Naive thymus-derived CD8-positive, alpha-beta T cell (primary cell): Measurements from ENCODE around the gene GNAT2. TPM values are rescaled to one million over a fixed set of nuclear protein-coding genes. Genes with fewer than 3 reads are reported as not detected.

ENCODE experiments used
- ATAC-seq, 2 donors: fragments of 150-1000 bp; cut with Tn5 transposase in 1 of 2; sonication (Bioruptor Pico), chemical (Tn5 transposase) in 1 of 2; 1 replicate in 1 of 2; 2 replicates in 1 of 2; pipeline ENCODE4 v1.10.0; 2021; ENCODE audit warnings: mild to moderate bottlenecking in 2 of 2, moderate library complexity in 2 of 2
- POLR2A ChIA-PET: fragments of 350-600 bp; sonication (Branson Sonifier 250); formaldehyde crosslinking; loops from one replicate; lab custom pipeline; 2021; ENCODE audit warnings: antibody characterized with exemption; lab: Charles Lee
- DNase-seq, 10 donors: peaks; one replicate each; pipeline versions ENCODE4 v3.0.0 to v3.0.0-alpha.2; 2020 to 2022
- H3K27ac Mint-ChIP-seq, 10 donors: one replicate each; pipeline ENCODE4 v1.8.0; 2020 to 2022; ENCODE audit warnings: mild to moderate bottlenecking in 10 of 10, mixed read lengths in 10 of 10, moderate library complexity in 4 of 10, inconsistent platforms in 1 of 10
- H3K27me3 Mint-ChIP-seq, 5 donors: one replicate each; pipeline ENCODE4 v1.8.0; 2021 to 2022; ENCODE audit warnings: mixed read lengths in 5 of 5
- H3K36me3 Mint-ChIP-seq, 3 donors: one replicate each; pipeline ENCODE4 v1.8.0; 2020 to 2022; ENCODE audit warnings: mixed read lengths in 3 of 3, mild to moderate bottlenecking in 2 of 3, inconsistent platforms in 1 of 3
- H3K4me1 Mint-ChIP-seq, 4 donors: one replicate each; pipeline ENCODE4 v1.8.0; 2021 to 2022; ENCODE audit warnings: mixed read lengths in 4 of 4
- H3K4me3 Mint-ChIP-seq, 10 donors: one replicate each; pipeline ENCODE4 v1.8.0; 2020 to 2022; ENCODE audit warnings: mild to moderate bottlenecking in 10 of 10, mixed read lengths in 10 of 10, moderate library complexity in 6 of 10, inconsistent platforms in 1 of 10
- H3K9me3 Mint-ChIP-seq, 9 donors: one replicate each; pipeline ENCODE4 v1.8.0; 2020 to 2022; ENCODE audit warnings: mixed read lengths in 9 of 9, mild to moderate bottlenecking in 3 of 9, inconsistent platforms in 1 of 9, moderate library complexity in 1 of 9
- polyA plus RNA-seq, 3 donors: library from polyadenylated mRNA; unstranded; fragments of 300-500 nt; fragmentation: Illumina TruSeq; gene quantifications; one replicate each; pipeline ENCODE4 v1.2.3, GENCODE V29; 2021
- total RNA-seq, 8 experiments: library from RNA in 2 of 8; stranded (reverse) in 2 of 8; gene quantifications; one replicate each; pipeline ENCODE4 v1.2.3 and lab custom pipeline; 2021 to 2026

Gene GNAT2
- total and polyA plus RNA-seq, 5 experiments from 2014 or later: not detected

DNA sequence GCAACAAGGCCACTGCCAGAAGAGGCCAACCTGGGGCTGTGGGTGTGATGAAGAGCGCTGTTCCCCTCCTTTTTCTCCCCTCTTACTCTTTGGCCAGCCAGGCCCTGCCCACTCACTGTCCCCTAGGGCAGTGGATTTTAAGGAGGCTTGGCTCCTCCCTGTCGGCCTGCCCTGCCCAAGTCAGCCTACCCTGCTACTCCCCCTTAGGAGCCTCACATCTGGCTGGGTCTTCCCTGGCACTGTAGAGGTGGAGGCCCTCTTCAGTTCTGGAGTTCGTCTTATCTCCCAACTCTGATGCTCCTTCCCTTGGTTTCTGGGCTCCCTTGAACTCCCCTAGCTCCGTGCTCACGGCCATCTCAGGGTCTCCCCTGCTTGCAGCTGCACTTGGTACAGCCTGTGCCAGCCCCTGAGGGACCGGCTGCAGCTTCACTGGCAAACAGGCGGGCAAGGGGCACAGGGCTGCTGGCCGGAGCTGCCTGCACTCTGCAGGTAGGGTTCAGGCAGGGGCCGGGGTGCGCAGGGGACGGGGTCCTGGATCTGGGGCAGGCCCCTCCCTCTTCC lies 4.3 kb upstream of the GNAT2 start:
- POLR2A ChIA-PET: interaction anchor here (1.0 to 2.7 kb wide), 4 partner anchors 64 to 151 kb away, joined by 3 to 8 read pairs (median 5); partner anchors contain the start of gene GNAI3
- Mint-ChIP-seq H3K27me3 (no peaks in the 10 kb centered on the region), H3K36me3 (peaks cover 0 to 26% (median 8%) of the 10 kb centered on the region in 3 donors), H3K27ac (peak overlapping the region; percentile 85 to 99 (median 98)), H3K4me1 (peaks cover 41 to 70% (median 55%) of the 10 kb centered on the region in 4 donors), H3K4me3 (peak overlapping the region; percentile 57 to 99 (median 96)), H3K9me3 (no peaks in the 10 kb centered on the region)
- no peak for DNase-seq
- no peak for ATAC-seq

DNA sequence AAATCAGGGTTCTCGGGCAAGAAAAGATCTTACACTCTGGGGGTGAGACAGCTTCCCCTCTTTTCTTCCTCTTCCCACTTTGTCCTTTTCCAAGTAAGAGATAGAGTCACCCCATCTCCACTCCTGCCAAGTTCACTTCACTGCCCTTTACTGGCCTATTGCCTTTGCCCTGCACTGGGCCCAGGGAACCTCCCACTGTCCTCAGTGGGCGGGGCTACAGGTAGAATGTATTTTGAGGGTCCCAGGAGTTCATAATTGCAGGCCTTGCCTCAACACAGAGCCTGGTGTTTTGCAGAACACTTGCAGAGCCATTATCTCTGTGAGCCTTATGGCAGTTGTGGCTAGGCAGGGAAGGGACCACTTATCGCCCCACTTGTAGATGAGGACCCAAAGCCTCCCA lies 3.5 kb upstream of the GNAT2 start:
- Mint-ChIP-seq H3K27me3 (no peaks in the 10 kb centered on the region), H3K36me3 (peaks cover 0 to 18% (median 8%) of the 10 kb centered on the region in 3 donors), H3K9me3 (no peaks in the 10 kb centered on the region), H3K4me3 (peak overlapping the region; percentile 17 to 99 (median 97)), H3K27ac (peak overlapping the region; percentile 90 to 99 (median 98)), H3K4me1 (peaks cover 43 to 75% (median 58%) of the 10 kb centered on the region in 4 donors)
- no peak for ATAC-seq
- no peak for DNase-seq
- POLR2A ChIA-PET: interaction anchor here (1.0 to 2.7 kb wide), 3 partner anchors 74 to 151 kb away, joined by 3 to 8 read pairs (median 7); partner anchors contain the start of gene GNAI3

DNA sequence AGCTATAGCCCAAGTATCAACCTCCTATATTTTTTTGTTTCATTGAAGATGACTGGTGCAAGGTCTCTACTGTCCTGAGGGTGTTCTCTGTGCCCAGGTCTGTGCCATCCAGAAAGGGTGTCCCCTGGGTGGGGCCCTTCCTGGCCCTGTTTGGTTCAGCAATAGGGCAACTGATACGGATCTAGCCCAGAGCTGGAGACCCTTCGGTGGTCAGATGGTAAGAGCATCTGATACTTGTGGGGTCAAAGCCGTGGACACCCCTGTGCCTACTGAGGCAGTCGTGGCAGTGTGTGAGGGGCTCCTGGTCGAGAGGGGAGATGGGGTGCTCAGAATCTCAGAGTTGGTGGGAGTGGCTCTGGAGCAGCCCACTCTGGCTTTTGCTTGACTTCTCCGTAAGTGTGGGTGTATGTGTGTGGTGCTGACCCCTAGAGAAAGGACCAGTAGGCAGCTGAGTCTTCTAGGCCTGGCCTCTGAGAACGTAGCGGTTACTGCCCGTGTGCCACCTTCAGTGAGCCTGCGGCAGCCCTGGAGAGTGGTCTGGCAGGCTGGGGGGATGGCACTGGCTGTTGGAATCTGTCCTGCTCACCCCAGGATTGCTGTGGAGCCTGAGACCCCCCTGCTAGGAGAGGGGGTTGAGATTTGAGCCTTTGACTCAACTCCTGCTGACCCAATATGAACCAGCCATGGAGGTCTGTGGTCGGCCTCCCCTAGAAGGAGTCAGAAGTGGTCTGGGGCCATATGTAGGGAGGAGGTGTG lies 2.9 kb upstream of the GNAT2 start:
- POLR2A ChIA-PET: interaction anchor here (1.0 to 4.7 kb wide), 3 partner anchors 73 to 152 kb away, joined by 3 to 48 read pairs (median 7); partner anchors contain the start of gene GNAI3
- H3K27ac Mint-ChIP-seq: peak overlapping the region; percentile 90 to 99 (median 98)
- no peak for ATAC-seq

DNA sequence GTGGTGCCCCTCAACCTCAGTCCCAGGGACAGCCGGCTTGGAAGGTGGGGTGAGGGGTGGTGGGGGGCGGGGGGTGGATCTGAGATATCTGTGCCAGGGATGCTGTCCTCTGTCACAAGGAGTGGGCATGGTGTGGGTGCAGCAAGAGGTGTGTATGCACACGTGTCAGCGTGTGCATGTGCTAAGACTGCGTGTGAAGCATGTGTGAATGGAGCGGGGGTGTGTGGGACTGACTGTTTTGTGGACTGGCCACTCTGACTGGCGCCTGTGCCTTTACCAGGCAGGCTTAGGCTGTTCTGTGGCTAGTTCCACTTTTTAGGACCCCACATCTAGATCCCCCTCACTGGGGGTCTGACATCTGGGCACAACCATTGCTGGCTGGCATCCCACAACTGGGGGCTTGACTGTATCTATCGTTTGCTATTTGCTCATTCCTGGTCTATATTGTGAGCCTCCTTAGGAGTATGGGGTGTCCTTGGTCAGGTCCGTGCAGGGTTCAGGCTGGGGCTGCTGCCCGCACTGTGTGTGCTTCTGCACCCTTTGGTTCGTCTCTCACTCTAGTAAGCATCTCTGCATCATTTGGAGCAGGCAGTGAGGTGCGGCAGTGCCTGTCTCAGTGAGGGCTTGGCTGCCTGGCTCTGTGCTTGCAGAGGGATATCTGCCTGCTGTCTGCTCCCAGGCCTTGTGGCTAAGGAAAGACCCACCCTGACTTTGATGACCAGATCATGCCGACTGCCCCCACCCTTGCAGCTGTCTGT lies 2.1 kb upstream of the GNAT2 start:
- H3K27ac Mint-ChIP-seq: peak overlapping the region; percentile 90 to 99 (median 98)
- peaks cover 0 to 12% (median 5%) of the 10 kb centered on the region in 3 donors for H3K36me3 Mint-ChIP-seq
- H3K27me3 Mint-ChIP-seq: no peaks in the 10 kb centered on the region
- H3K4me3 Mint-ChIP-seq: peak overlapping the region; percentile 91 to 99 (median 97)
- ATAC-seq: peak; percentile 5 to 9
- peaks cover 46 to 85% (median 65%) of the 10 kb centered on the region in 4 donors for H3K4me1 Mint-ChIP-seq
- no peaks in the 10 kb centered on the region for H3K9me3 Mint-ChIP-seq
- POLR2A ChIA-PET: interaction anchor here (4.7 kb wide), 1 partner anchor 73 kb away, joined by 48 read pairs; the partner anchor contains the start of gene GNAI3
- no peak for DNase-seq

More for the DNA sequence above, 2.9 kb upstream of the GNAT2 start:
- peak overlapping the region; percentile 91 to 99 (median 97) for H3K4me3 Mint-ChIP-seq
- no peaks in the 10 kb centered on the region for H3K9me3 Mint-ChIP-seq
- H3K27me3 Mint-ChIP-seq: no peaks in the 10 kb centered on the region
- peaks cover 43 to 78% (median 59%) of the 10 kb centered on the region in 4 donors for H3K4me1 Mint-ChIP-seq
- no peak for DNase-seq
- H3K36me3 Mint-ChIP-seq: peaks cover 0 to 13% (median 5%) of the 10 kb centered on the region in 3 donors

DNA sequence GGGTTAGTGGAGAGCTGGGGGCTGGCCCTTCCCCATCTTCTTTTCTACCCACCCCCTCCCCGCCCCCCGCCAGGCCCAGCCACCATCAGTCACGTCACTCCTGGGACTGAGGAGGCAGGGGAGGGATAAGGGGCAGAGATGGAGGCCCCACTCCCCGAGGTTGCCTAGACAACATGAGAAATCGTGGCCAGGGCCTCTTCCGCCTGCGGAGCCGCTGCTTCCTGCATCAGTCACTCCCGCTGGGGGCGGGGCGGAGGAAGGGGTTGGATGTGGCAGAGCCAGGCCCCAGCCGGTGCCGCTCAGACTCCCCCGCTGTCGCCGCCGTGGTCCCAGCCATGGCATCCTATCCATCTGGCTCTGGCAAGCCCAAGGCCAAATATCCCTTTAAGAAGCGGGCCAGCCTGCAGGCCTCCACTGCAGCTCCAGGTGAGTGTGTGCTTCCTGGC lies 1.4 kb upstream of the GNAT2 start:
- Mint-ChIP-seq H3K27ac (peak overlapping the region; percentile 84 to 99 (median 98)), H3K36me3 (peaks cover 0 to 5% (median 2%) of the 10 kb centered on the region in 3 donors), H3K9me3 (no peaks in the 10 kb centered on the region), H3K27me3 (no peaks in the 10 kb centered on the region), H3K4me1 (peaks cover 51 to 92% (median 71%) of the 10 kb centered on the region in 4 donors), H3K4me3 (peak overlapping the region; percentile 91 to 99 (median 97))
- DNase-seq: peak; percentile 91 to 99 (median 95)
- ATAC-seq: peak; percentile 86 to 89
- POLR2A ChIA-PET: interaction anchor here (0.6 to 4.7 kb wide), 5 partner anchors 72 to 407 kb away, joined by 3 to 48 read pairs (median 4); partner anchors contain the start of genes AHCYL1, ATXN7L2, GNAI3 and SARS1

DNA sequence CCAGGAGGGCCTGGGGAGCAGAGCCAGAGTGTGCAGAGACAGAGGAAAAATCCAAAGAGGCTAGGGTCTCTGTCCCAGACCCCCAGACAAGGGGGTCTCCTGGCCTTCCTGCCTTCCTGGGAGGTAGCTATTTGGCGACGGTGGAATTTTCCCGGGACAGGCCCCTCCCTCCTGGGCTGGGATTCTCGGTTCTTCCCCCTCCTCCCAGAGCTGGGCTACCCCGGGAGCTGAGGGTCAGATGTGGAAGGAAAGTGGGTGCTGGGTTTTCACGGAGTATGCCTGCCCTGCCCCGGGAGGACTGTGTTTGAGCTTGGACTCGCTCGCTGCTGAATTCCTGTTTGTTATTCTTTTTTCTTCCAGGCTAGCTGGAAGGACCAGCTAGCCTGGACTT lies 980 bp upstream of the GNAT2 start:
- peaks cover 0 to 2% (median 0%) of the 10 kb centered on the region in 3 donors for H3K36me3 Mint-ChIP-seq
- H3K9me3 Mint-ChIP-seq: no peaks in the 10 kb centered on the region
- H3K27me3 Mint-ChIP-seq: no peaks in the 10 kb centered on the region
- DNase-seq (peak in 1 of 10 donors; percentile 16), ATAC-seq (peak in 1 of 2 donors; percentile 2)
- peak overlapping the region; percentile 91 to 99 (median 97) for H3K4me3 Mint-ChIP-seq
- peak overlapping the region; percentile 84 to 99 (median 98) for H3K27ac Mint-ChIP-seq
- POLR2A ChIA-PET: interaction anchor here (0.6 to 4.7 kb wide), 5 partner anchors 72 to 407 kb away, joined by 3 to 48 read pairs (median 4); partner anchors contain the start of genes AHCYL1, ATXN7L2, GNAI3 and SARS1
- peaks cover 48 to 90% (median 71%) of the 10 kb centered on the region in 4 donors for H3K4me1 Mint-ChIP-seq

DNA sequence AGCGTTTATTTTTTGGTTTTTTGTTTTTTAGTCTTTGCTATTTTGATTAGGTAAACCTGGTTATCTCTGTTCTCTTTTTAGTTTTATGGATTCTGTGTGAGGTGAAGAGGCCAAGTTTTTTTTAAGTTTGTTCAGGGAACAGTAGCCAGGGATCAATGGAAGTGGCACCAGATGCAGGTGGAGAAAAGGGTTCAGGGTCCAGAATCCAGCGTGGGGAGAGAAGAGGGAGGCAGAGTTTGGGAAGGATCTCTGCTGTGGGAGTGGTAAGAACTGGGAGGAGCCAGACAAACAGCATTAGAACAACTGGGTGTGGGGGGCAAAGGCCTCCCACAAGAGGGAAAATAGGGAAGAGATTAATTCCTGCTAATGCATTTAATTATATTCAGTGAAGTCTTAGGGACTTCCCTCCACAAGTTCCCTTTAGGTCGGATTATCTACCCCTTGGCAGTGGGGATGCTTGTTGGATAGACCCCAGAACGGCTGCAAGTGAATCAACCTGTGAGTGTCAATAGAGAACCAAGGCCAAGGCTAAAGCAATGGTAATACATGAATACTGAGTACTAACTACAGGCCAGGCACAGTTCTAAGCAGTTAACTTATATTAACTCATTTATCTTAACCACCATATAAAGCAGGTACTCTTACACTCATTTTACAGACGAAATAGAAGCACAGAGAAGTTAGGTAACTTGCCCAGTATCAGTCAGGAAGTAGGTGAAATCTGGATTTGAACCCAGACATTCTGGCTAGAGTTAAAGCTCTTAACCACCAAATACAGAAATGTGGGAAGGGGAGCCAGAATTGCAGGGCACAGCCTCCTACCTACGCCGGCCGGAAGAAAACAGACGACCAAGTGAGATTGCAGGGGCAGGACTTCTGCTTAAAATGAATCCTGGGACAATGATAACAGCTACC lies 498 bp downstream of the GNAT2 start:
- no peaks in the 10 kb centered on the region for H3K9me3 Mint-ChIP-seq
- H3K4me1 Mint-ChIP-seq: peaks cover 43 to 75% (median 60%) of the 10 kb centered on the region in 4 donors
- ATAC-seq (no peak), DNase-seq (no peak)
- H3K27me3 Mint-ChIP-seq: no peaks in the 10 kb centered on the region
- H3K27ac Mint-ChIP-seq: peak overlapping the region; percentile 92 to 99 (median 98)
- H3K4me3 Mint-ChIP-seq: peak overlapping the region; percentile 91 to 99 (median 97)
- no peaks in the 10 kb centered on the region for H3K36me3 Mint-ChIP-seq
- POLR2A ChIA-PET: interaction anchor here (0.7 to 4.7 kb wide), 5 partner anchors 17 to 366 kb away, joined by 3 to 48 read pairs (median 4); partner anchors contain the start of genes AHCYL1 and GNAI3

DNA sequence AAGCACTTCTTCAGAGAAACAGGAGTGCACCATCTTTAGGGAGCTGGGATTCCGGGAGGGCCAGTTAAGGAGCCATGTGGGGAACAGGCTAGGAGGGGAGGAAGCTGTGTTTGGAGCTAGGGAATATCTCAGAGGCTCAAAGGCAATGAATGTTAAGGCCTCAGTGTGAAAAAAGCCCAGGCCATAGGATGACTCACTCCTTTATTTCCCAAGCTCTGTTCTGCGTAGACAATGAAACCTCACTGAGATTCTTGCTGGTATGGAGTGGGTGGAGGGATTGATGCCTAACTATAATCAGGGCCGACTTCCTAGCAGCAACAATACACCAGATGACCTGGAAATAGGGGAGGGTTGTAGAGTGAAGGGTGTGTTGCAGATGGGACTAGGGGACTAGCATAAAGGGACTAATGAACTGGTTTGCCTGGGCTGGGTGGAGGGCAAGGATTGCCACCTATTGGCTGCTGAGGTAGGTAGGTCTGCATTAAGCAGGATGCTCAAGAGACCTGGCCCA lies 2.1 kb downstream of the GNAT2 start:
- peaks cover 31 to 59% (median 44%) of the 10 kb centered on the region in 4 donors for H3K4me1 Mint-ChIP-seq
- DNase-seq: no peak
- H3K4me3 Mint-ChIP-seq: peak overlapping the region in 1 of 10 donors; percentile 48

DNA sequence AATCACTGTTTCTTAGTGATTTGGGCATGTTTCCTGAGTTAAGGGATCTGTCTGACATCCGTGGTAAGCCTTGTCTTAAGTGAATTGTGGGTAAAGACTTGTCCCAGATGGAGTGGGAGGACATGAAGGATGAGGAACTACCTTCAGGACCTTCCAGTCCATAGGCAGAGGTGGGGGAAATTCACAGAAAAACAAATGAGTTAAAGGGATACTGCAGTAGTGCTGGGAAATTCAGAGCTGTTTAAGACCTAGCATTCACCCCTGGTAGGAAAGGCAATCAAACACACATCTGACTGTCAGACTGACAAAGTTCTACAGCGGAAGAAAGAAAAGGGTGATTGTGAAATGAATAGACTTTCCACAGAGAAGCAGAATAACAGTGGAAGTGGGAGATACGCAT lies 3.0 kb downstream of the GNAT2 start:
- peak overlapping the region in 1 of 10 donors; percentile 23 for H3K4me3 Mint-ChIP-seq
- DNase-seq (no peak), ATAC-seq (no peak)
- POLR2A ChIA-PET: interaction anchor here (1.2 kb wide), 1 partner anchor 68 kb away, joined by 4 read pairs; the partner anchor contains the start of gene GNAI3
- peak overlapping the region; percentile 6 to 84 (median 56) for H3K27ac Mint-ChIP-seq
- H3K27me3 Mint-ChIP-seq: no peaks in the 10 kb centered on the region
- no peaks in the 10 kb centered on the region for H3K36me3 Mint-ChIP-seq
- no peaks in the 10 kb centered on the region for H3K9me3 Mint-ChIP-seq
- H3K4me1 Mint-ChIP-seq: peaks cover 23 to 50% (median 35%) of the 10 kb centered on the region in 4 donors

More for the DNA sequence above, 2.1 kb downstream of the GNAT2 start:
- Mint-ChIP-seq H3K27me3 (no peaks in the 10 kb centered on the region), H3K27ac (peak overlapping the region in 7 of 10 donors; percentile 11 to 81 (median 64)), H3K36me3 (no peaks in the 10 kb centered on the region), H3K9me3 (no peaks in the 10 kb centered on the region)
- no peak for ATAC-seq
- POLR2A ChIA-PET: interaction anchor here (0.5 to 1.2 kb wide), 2 partner anchors 36 to 69 kb away, joined by 3 to 4 read pairs; partner anchors contain the start of gene GNAI3

DNA sequence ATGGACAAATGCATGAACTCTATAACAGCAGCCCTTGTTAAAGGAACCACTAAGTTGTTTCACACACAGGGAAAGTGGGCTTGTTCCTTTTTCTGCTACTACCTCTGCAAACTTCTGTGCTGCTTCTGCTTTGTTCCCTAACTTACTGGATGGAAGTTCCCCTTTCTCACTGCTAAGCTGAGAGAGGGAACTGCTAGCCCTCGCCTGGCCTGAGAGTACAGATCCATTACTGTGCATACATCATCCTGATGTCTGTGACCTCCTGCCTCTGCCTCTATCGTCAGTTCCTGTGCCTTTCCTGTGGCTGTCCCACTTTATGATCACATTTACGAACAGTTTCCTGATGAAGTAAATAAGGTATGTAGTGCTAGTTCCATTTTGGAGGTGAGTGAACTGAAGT lies 3.5 kb downstream of the GNAT2 start:
- peaks cover 23 to 46% (median 33%) of the 10 kb centered on the region in 4 donors for H3K4me1 Mint-ChIP-seq
- no peaks in the 10 kb centered on the region for H3K9me3 Mint-ChIP-seq
- H3K27me3 Mint-ChIP-seq: no peaks in the 10 kb centered on the region
- ATAC-seq (peak in 1 of 2 donors; percentile 9), DNase-seq (peak in 1 of 10 donors; percentile 31)
- H3K4me3 Mint-ChIP-seq: no peak overlapping the region
- POLR2A ChIA-PET: no interaction called here
- H3K36me3 Mint-ChIP-seq: no peaks in the 10 kb centered on the region
- peak overlapping the region in 9 of 10 donors; percentile 32 to 81 (median 65) for H3K27ac Mint-ChIP-seq
